Mammary epithelial cell (primary cell): ENCODE measurements around the gene CLCN7.

Experiments
- CTCF ChIP-seq, 2 donors: IDR thresholded peaks in 1 of 2; conservative IDR thresholded peaks in 1 of 2; 2 replicates each; pipeline ENCODE4 v1.5.1; 2011 to 2012; ENCODE audit warnings: inconsistent platforms in 2 of 2, low read length in 2 of 2, mild to moderate bottlenecking in 2 of 2, control low read depth in 1 of 2, low read depth in 1 of 2; ENCODE audit not compliant: insufficient read depth in 1 of 2; ENCODE audit errors: extremely low read depth in 1 of 2
- EZH2 ChIP-seq: IDR thresholded peaks from 2 replicates; pipeline ENCODE4 v1.6.1; 2012; ENCODE audit warnings: low read length, inconsistent platforms, borderline replicate concordance

GRCh38 chr16:1453316-1453715 is 21.5 kb downstream of the CLCN7 start:
- TF ChIP-seq CTCF (conservative IDR thresholded peaks at IDR 0.05 in 1 of 2, IDR thresholded peaks at IDR 0.05 in 1 of 2; ENCODE audit: extremely low read depth in 1 of 2, insufficient read depth in 1 of 2, low read depth in 1 of 2, low read length in 2 of 2) (no peak), EZH2 (no peak)
